HG03378 (cell line): ENCODE results near the gene ATF7.

Source experiments
- ATAC-seq: cut with Tn5 transposase; IDR thresholded peaks from one replicate; pipeline ENCODE4 v1.9.1; 2021; ENCODE audit warnings: mild to moderate bottlenecking, moderate library complexity; ENCODE audit not compliant: unreplicated experiment

ATF7 gene

DNA sequence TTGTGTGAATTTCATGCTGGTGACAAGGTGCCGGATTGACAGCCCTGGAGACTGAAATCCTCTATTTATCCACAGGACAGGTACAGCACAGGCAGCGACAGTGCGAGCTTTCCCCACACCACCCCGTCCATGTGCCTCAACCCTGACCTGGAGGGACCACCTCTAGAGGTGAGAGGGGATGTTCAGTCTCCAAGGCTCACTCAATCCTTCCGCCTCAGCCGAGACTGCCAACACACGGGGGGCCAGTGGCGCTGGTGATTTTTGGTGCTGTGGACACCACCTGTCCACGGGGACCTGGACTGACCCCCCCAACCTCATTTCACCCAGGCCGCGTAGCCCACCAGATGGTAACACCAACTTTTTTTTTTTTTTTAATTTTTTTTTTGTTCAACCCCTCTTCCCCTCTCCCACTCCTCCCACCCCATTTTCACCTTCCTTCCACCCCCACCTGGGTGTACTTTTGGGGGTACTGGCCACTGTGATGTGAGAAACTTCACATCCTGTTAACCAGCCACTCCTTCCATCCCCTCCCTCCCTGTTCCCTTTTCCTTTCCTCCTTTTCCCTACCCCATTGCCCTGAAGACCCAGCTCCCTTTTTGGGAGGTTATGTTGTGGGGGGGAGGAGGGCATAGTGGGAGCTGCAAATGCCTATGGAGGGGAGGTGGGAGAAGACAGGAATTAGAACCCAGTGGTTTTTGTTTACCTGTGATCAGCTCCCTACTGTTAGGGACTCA, 161.3 kb downstream of the ATF7 start:
- no peak for ATAC-seq

DNA sequence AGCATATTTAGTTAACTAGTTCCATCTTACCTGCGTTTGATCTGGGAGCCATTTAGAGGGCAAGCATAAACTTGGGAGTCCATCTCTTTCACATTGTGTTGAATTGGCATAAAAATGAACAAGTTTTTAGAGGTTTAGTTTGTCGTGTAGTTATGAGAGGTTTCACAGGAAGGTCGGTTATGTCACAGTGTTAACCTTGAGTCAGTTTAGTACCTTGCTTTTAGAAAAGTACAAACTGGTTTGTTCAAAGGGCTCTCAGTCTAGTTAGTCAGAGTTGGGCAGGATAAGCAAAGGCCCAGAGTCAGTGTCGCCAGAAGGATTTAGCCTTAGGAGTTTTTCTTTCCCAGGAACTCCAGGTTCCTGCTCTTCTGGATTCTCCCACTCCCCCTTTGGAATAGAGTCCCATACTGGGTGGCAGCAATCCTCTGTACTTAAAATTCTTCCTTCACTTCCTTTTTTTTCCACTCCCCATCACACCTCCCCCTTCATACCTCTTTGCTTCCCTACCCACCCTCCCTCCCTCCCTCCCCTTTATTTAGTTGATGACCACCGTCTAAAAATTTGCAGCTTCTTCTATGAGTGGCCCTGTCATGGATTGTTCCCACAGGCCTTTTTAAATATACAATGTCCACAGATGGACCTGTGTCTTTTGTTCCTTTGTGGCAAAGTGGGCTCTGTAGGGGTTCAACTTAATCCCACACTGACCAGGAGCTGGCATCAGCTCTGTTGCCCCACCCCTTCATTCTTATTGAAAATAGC, 162.2 kb downstream of the ATF7 start:
- no peak for ATAC-seq

- no peak for ATAC-seq
These were observed 163.2 kb downstream of the ATF7 start for GRCh38 chr12:53462935-53463334.

- ATAC-seq: no peak
These were observed 164.6 kb downstream of the ATF7 start for GRCh38 chr12:53461591-53461990.

GRCh38 chr12:53461059-53461458, 165.1 kb downstream of the ATF7 start:
- no peak for ATAC-seq

- ATAC-seq: no peak
These were observed 167.1 kb downstream of the ATF7 start for GRCh38 chr12:53459097-53459496.
